HepG2 (cell line): ENCODE measurements around the gene PHB1. TPM values are rescaled to one million over a fixed set of nuclear protein-coding genes. Genes with fewer than 3 reads are reported as not detected.

ENCODE experiments used
- DRAP1 ChIP-seq: IDR thresholded peaks from 2 replicates; pipeline ENCODE4 v1.6.1; 2016; ENCODE audit warnings: missing genetic modification reagents, missing compliant biosample characterization
- HNF4A ChIP-seq: sonication (generic); formaldehyde crosslinking; IDR thresholded peaks from 2 replicates; pipeline ENCODE4 v1.4.0; 2020; ENCODE audit warnings: missing genetic modification reagents
- HOXA5 ChIP-seq: sonication (generic); formaldehyde crosslinking; IDR thresholded peaks from 2 replicates; pipeline ENCODE4 v1.4.0; 2020; ENCODE audit warnings: missing genetic modification reagents
- MIER2 ChIP-seq: IDR thresholded peaks from 2 replicates; pipeline ENCODE4 v1.6.1; 2016; ENCODE audit warnings: missing biosample characterization, missing genetic modification reagents
- NFATC3 ChIP-seq: sonication (generic); formaldehyde crosslinking; IDR thresholded peaks from 2 replicates; pipeline ENCODE4 v1.5.1; 2020; ENCODE audit warnings: mild to moderate bottlenecking, missing genetic modification reagents
- SALL1 ChIP-seq: sonication (generic); formaldehyde crosslinking; IDR thresholded peaks from 2 replicates; pipeline ENCODE4 v1.8.0; 2022; ENCODE audit warnings: mild to moderate bottlenecking, missing genetic modification reagents
- SIN3A ChIP-seq: IDR thresholded peaks from 2 replicates; pipeline ENCODE4 v1.6.1; 2011; ENCODE audit warnings: low read depth, mild to moderate bottlenecking, control low read depth, low read length, borderline replicate concordance
- SOX5 ChIP-seq: IDR thresholded peaks from 2 replicates; pipeline ENCODE4 v1.6.1; 2016; ENCODE audit warnings: borderline replicate concordance
- TBX2 ChIP-seq: sonication (generic); formaldehyde crosslinking; IDR thresholded peaks from 2 replicates; pipeline ENCODE4 v1.5.0; 2020; ENCODE audit warnings: missing genetic modification reagents, mild to moderate bottlenecking, borderline replicate concordance
- ZBTB20 ChIP-seq: sonication (generic); formaldehyde crosslinking; IDR thresholded peaks from 2 replicates; pipeline ENCODE4 v1.8.1; 2023; ENCODE audit warnings: missing genetic modification reagents, low read depth, mild to moderate bottlenecking, borderline replicate concordance
- ZFX ChIP-seq: sonication (generic); formaldehyde crosslinking; IDR thresholded peaks from 2 replicates; pipeline ENCODE4 v1.4.0; 2020; ENCODE audit warnings: mild to moderate bottlenecking, low read depth, missing genetic modification reagents, moderate library complexity
- ZMYM3 ChIP-seq: sonication (generic); formaldehyde crosslinking; IDR thresholded peaks from 2 replicates; pipeline ENCODE4 v1.5.1; 2020; ENCODE audit warnings: mild to moderate bottlenecking, missing genetic modification reagents
- ZNF260 ChIP-seq: sonication (generic); formaldehyde crosslinking; IDR thresholded peaks from 2 replicates; pipeline ENCODE4 v1.4.0; 2020; ENCODE audit warnings: missing genetic modification reagents, low read depth, mild to moderate bottlenecking, borderline replicate concordance
- ZNF296 ChIP-seq: sonication (generic); formaldehyde crosslinking; conservative IDR thresholded peaks from 2 replicates; pipeline ENCODE4 v1.5.0; 2020; ENCODE audit warnings: mild to moderate bottlenecking, missing genetic modification reagents
- ZNF343 ChIP-seq: sonication (generic); formaldehyde crosslinking; IDR thresholded peaks from 2 replicates; pipeline ENCODE4 v1.4.0; 2020; ENCODE audit warnings: mild to moderate bottlenecking, missing genetic modification reagents
- ZNF547 ChIP-seq: sonication (generic); formaldehyde crosslinking; IDR thresholded peaks from 2 replicates; pipeline ENCODE4 v1.5.1; 2020; ENCODE audit warnings: mild to moderate bottlenecking, missing genetic modification reagents
- ZNF768 ChIP-seq: sonication (generic); formaldehyde crosslinking; IDR thresholded peaks from 2 replicates; pipeline ENCODE4 v1.4.0; 2020; ENCODE audit warnings: missing genetic modification reagents
- ZNF777 ChIP-seq: sonication (generic); formaldehyde crosslinking; IDR thresholded peaks from 2 replicates; pipeline ENCODE4 v1.4.0; 2020; ENCODE audit warnings: missing genetic modification reagents
- ZNF784 ChIP-seq: sonication (generic); formaldehyde crosslinking; IDR thresholded peaks from 2 replicates; pipeline ENCODE4 v1.5.1; 2020; ENCODE audit warnings: missing genetic modification reagents, mild to moderate bottlenecking, borderline replicate concordance
- ZSCAN20 ChIP-seq: sonication (generic); formaldehyde crosslinking; IDR thresholded peaks from 2 replicates; pipeline ENCODE4 v1.4.0; 2020; ENCODE audit warnings: missing genetic modification reagents, mild to moderate bottlenecking, borderline replicate concordance
- polyA plus RNA-seq, 8 experiments: library from polyadenylated mRNA; depleted of rRNA in 3 of 8; stranded (reverse) in 7 of 8; unstranded in 1 of 8; fragments of >200 nt; fragmentation: Illumina TruSeq in 4 of 8; extraction: Trizol in 4 of 8; gene quantifications; 2 replicates each; pipeline versions ENCODE4 v1.2.1 to v1.2.3, GENCODE V29; 2011 to 2016; ENCODE audit warnings: low read depth in 4 of 8, missing spikeins in 1 of 8, mixed read lengths in 1 of 8; ENCODE audit not compliant: insufficient read depth in 1 of 8
- total RNA-seq, 5 experiments: library from RNA; depleted of rRNA; stranded (reverse); fragments of >200 nt; fragmentation: Illumina TruSeq; extraction: Trizol; gene quantifications; 2 replicates each; pipeline ENCODE4 v1.2.3, GENCODE V29; 2016; ENCODE audit warnings: low read depth in 1 of 5
- TF ChIP-seq, protein P1 (sequence below): sonication (generic); formaldehyde crosslinking; IDR thresholded peaks from 2 replicates; pipeline ENCODE4 v1.5.0; 2020; ENCODE audit warnings: missing genetic modification reagents
- TF ChIP-seq, protein P2 (sequence below): IDR thresholded peaks from 2 replicates; pipeline ENCODE4 v1.6.1; 2016; ENCODE audit warnings: mild to moderate bottlenecking, missing biosample characterization, missing genetic modification reagents
- TF ChIP-seq, protein P3 (sequence below): sonication (generic); formaldehyde crosslinking; conservative IDR thresholded peaks from 2 replicates; pipeline ENCODE4 v1.4.0; 2020; ENCODE audit warnings: mild to moderate bottlenecking, missing genetic modification reagents, moderate library complexity

The PHB1 gene
- total and polyA plus RNA-seq, 2 of the 13 experiments (the other 11 are each of a cell fraction or from before 2014, with no cell fraction given) = 515 to 688 TPM

DNA sequence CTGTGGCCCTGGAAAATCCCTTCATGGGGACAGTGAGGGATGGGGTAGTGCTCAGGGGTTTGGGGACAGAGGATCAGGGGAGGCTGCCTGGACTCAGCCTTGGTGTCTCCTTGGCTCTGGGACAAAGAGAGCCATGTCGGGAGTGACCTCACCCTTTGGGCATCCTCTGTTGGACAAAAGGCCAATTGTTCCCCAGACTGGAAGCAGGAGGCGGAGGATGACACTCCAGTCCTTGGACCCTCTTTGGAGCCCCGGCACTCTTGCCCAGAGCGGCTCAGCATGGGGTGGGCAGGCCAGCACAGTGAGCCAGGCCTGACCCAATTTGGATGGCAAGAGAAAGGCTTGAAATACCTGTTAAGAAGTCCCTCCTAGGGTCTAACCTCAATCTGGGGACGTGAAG, 39.4 kb upstream of the PHB1 start (continued):
- TF ChIP-seq, protein P1, sequence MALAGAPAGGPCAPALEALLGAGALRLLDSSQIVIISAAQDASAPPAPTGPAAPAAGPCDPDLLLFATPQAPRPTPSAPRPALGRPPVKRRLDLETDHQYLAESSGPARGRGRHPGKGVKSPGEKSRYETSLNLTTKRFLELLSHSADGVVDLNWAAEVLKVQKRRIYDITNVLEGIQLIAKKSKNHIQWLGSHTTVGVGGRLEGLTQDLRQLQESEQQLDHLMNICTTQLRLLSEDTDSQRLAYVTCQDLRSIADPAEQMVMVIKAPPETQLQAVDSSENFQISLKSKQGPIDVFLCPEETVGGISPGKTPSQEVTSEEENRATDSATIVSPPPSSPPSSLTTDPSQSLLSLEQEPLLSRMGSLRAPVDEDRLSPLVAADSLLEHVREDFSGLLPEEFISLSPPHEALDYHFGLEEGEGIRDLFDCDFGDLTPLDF (CRISPR knock-in tag) = no peak
- peak; percentile 91 for TF ChIP-seq SOX5 (CRISPR knock-in tag)
- no peak for TF ChIP-seq SIN3A
- TF ChIP-seq, protein P2, sequence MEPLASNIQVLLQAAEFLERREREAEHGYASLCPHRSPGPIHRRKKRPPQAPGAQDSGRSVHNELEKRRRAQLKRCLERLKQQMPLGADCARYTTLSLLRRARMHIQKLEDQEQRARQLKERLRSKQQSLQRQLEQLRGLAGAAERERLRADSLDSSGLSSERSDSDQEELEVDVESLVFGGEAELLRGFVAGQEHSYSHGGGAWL (CRISPR knock-in tag) = no peak
- TF ChIP-seq DRAP1 (CRISPR knock-in tag) = peak; percentile 36; the same call in 1 of the 2 replicates
- TF ChIP-seq HOXA5 = no peak
- TF ChIP-seq NFATC3 (CRISPR knock-in tag) = no peak
- TF ChIP-seq ZSCAN20 = no peak
- TF ChIP-seq ZNF547 (CRISPR knock-in tag) = peak; percentile 59; the same call in 1 of the 2 replicates
- 0 out of 2 replicates have a peak, but pooled peaks have one; percentile 12 for TF ChIP-seq MIER2
- TF ChIP-seq ZNF343 (CRISPR knock-in tag) = 0 out of 2 replicates have a peak, but pooled peaks have one; percentile 63
- no peak for TF ChIP-seq ZFX (CRISPR knock-in tag)
- TF ChIP-seq ZMYM3 (CRISPR knock-in tag) = peak; percentile 80
- TF ChIP-seq SALL1 (CRISPR knock-in tag) = peak; percentile 48; the same call in 1 of the 2 replicates
- no peak for TF ChIP-seq ZNF777
- peak; percentile 61 for TF ChIP-seq HNF4A (CRISPR knock-in tag)
- TF ChIP-seq, protein P3, sequence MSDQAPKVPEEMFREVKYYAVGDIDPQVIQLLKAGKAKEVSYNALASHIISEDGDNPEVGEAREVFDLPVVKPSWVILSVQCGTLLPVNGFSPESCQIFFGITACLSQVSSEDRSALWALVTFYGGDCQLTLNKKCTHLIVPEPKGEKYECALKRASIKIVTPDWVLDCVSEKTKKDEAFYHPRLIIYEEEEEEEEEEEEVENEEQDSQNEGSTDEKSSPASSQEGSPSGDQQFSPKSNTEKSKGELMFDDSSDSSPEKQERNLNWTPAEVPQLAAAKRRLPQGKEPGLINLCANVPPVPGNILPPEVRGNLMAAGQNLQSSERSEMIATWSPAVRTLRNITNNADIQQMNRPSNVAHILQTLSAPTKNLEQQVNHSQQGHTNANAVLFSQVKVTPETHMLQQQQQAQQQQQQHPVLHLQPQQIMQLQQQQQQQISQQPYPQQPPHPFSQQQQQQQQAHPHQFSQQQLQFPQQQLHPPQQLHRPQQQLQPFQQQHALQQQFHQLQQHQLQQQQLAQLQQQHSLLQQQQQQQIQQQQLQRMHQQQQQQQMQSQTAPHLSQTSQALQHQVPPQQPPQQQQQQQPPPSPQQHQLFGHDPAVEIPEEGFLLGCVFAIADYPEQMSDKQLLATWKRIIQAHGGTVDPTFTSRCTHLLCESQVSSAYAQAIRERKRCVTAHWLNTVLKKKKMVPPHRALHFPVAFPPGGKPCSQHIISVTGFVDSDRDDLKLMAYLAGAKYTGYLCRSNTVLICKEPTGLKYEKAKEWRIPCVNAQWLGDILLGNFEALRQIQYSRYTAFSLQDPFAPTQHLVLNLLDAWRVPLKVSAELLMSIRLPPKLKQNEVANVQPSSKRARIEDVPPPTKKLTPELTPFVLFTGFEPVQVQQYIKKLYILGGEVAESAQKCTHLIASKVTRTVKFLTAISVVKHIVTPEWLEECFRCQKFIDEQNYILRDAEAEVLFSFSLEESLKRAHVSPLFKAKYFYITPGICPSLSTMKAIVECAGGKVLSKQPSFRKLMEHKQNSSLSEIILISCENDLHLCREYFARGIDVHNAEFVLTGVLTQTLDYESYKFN (CRISPR knock-in tag) = peak; percentile 66
- no peak for TF ChIP-seq ZNF296 (CRISPR knock-in tag)
- peak; percentile 81 for TF ChIP-seq ZNF768 (CRISPR knock-in tag)
- no peak for TF ChIP-seq ZNF260
- 0 out of 2 replicates have a peak, but pooled peaks have one; percentile 22 for TF ChIP-seq TBX2 (CRISPR knock-in tag)
- 0 out of 2 replicates have a peak, but pooled peaks have one; percentile 28 for TF ChIP-seq ZNF784 (CRISPR knock-in tag)
- no peak for TF ChIP-seq ZBTB20 (CRISPR knock-in tag)
